ENCODE measurements around the gene TCERG1L. TPM values are rescaled to one million over a fixed set of nuclear protein-coding genes. Genes with fewer than 3 reads are reported as not detected.

TCERG1L gene
- total RNA-seq, 1 donor from 2014 or later: not detected

DNA sequence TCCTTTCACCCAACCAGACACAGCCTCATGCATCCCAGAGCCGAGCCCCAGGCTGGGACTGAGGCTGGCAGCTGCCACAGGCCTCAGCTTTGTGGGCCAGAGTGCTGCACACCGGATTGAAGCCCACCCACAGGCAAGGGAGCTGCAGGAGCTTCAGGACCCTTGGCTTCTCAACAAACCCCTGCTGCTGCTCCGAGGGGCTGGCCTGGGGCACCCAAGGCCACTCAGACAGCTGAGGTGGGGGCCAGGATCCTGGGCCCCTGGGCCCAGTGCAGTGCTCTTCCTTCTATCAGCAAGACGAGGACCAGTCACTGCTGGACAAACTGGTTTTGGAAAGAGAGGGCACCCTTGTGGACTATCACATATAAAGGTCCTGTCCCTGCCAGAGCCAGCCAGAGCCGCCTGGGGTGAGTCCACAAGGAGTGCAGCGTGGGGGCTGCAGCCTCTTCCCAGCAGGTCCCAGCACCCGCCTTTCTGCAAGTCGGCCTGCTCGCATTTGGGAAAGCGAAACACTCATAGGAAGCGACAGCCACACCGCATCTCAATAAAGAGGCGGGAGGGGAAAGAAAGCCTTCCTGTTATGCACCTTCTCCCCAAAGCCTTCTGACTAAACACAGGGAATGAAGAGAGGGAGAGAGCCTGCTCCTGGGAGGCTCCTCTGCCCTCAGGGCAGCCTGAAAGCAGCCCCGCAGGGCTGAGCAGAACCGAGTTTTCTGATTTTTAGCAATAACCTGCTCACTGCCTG lies 9.5 kb upstream of the TCERG1L start:
- DNase-seq: no peak
- intact Hi-C loops (cut with DNase I): no loop called here
- H3K4me1 ChIP-seq: no peaks in the 10 kb centered on the region
- no peaks in the 10 kb centered on the region for H3K36me3 ChIP-seq
- TF ChIP-seq, protein P1, sequence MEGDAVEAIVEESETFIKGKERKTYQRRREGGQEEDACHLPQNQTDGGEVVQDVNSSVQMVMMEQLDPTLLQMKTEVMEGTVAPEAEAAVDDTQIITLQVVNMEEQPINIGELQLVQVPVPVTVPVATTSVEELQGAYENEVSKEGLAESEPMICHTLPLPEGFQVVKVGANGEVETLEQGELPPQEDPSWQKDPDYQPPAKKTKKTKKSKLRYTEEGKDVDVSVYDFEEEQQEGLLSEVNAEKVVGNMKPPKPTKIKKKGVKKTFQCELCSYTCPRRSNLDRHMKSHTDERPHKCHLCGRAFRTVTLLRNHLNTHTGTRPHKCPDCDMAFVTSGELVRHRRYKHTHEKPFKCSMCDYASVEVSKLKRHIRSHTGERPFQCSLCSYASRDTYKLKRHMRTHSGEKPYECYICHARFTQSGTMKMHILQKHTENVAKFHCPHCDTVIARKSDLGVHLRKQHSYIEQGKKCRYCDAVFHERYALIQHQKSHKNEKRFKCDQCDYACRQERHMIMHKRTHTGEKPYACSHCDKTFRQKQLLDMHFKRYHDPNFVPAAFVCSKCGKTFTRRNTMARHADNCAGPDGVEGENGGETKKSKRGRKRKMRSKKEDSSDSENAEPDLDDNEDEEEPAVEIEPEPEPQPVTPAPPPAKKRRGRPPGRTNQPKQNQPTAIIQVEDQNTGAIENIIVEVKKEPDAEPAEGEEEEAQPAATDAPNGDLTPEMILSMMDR (IDR thresholded peaks at IDR 0.05): no peak
- H3K27ac ChIP-seq: no peak overlapping the region
- H3K4me3 ChIP-seq: no peak overlapping the region
- no peak for ATAC-seq
- H3K9me3 ChIP-seq: no peaks in the 10 kb centered on the region
- peaks cover 38% of the 10 kb centered on the region for H3K27me3 ChIP-seq

- Histone ChIP-seq H3K4me3 (no peak overlapping the region), H3K27ac (no peak overlapping the region), H3K27me3 (peaks cover 40% of the 10 kb centered on the region), H3K9me3 (no peaks in the 10 kb centered on the region), H3K4me1 (no peaks in the 10 kb centered on the region), H3K36me3 (no peaks in the 10 kb centered on the region)
- ATAC-seq (no peak), DNase-seq (no peak)
- TF ChIP-seq, protein P1 (IDR thresholded peaks at IDR 0.05): no peak
- intact Hi-C loops (cut with DNase I): no loop called here
These were observed 7.3 kb upstream of the TCERG1L start for GRCh38 chr10:131318814-131319213.

DNA sequence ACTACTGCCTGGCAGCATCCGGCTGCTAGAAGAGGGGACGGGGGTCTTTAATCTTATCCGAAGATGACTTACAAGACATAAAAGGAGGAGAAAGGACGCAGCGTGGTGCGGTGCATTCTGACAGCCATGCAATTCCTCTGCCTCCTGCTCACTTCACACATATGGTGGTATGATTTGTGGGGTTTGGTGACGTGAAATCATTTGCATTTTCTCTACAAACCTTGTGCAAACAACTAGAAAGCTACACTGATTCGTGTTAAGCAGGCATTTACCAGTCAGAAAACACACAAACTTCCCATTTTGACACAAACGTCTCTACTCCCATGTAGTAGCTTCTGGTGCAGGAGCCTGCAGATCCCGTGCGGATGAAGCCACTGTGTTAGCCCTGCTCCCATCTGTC lies 6.8 kb upstream of the TCERG1L start:
- no peak for ATAC-seq
- peaks cover 40% of the 10 kb centered on the region for H3K27me3 ChIP-seq

GRCh38 chr10:131316321-131317075 lies 5.0 kb upstream of the TCERG1L start:
- no peaks in the 10 kb centered on the region for H3K36me3 ChIP-seq
- H3K9me3 ChIP-seq: no peaks in the 10 kb centered on the region
- DNase-seq (no peak), ATAC-seq (no peak)
- peaks cover 39% of the 10 kb centered on the region for H3K27me3 ChIP-seq
- H3K4me3 ChIP-seq: no peak overlapping the region
- no peak overlapping the region for H3K27ac ChIP-seq
- TF ChIP-seq, protein P1 (IDR thresholded peaks at IDR 0.05): no peak
- intact Hi-C loops (cut with DNase I): no loop called here
- no peaks in the 10 kb centered on the region for H3K4me1 ChIP-seq

More for the DNA sequence above, 6.8 kb upstream of the TCERG1L start:
- H3K9me3 ChIP-seq: no peaks in the 10 kb centered on the region
- TF ChIP-seq, protein P1 (IDR thresholded peaks at IDR 0.05): no peak
- no peaks in the 10 kb centered on the region for H3K4me1 ChIP-seq
- no peak overlapping the region for H3K27ac ChIP-seq
- intact Hi-C loops (cut with DNase I): no loop called here
- DNase-seq: no peak
- no peaks in the 10 kb centered on the region for H3K36me3 ChIP-seq
- no peak overlapping the region for H3K4me3 ChIP-seq

- no peaks in the 10 kb centered on the region for H3K4me1 ChIP-seq
- H3K9me3 ChIP-seq: no peaks in the 10 kb centered on the region
- no peak overlapping the region for H3K4me3 ChIP-seq
- H3K27me3 ChIP-seq: peaks cover 39% of the 10 kb centered on the region
- intact Hi-C loops (cut with DNase I): no loop called here
- DNase-seq (no peak), ATAC-seq (no peak)
- TF ChIP-seq, protein P1 (IDR thresholded peaks at IDR 0.05): no peak
- H3K27ac ChIP-seq: no peak overlapping the region
- no peaks in the 10 kb centered on the region for H3K36me3 ChIP-seq
These were observed 3.8 kb upstream of the TCERG1L start for GRCh38 chr10:131315344-131315743.

Data from upper lobe of right lung (tissue), 1 donor.